H1 (cell line): ENCODE measurements around the gene MAPK11. TPM values are rescaled to one million over a fixed set of nuclear protein-coding genes. Genes with fewer than 3 reads are reported as not detected.

Experiments used
- EZH2 ChIP-seq: fragments of 200-600 bp; sonication (generic); IDR thresholded peaks from 2 replicates; pipeline ENCODE4 v1.7.1; 2012; ENCODE audit warnings: low read depth, mild to moderate bottlenecking, moderate library complexity, low read length, inconsistent platforms; ENCODE audit not compliant: severe bottlenecking
- RFX5 ChIP-seq: IDR thresholded peaks from 2 replicates; pipeline ENCODE4 v1.6.1; 2011; ENCODE audit warnings: low read depth, low read length, improper control_type of control experiment, borderline replicate concordance
- SP2 ChIP-seq: IDR thresholded peaks from 2 replicates; pipeline ENCODE4 v1.6.1; 2012; ENCODE audit warnings: mild to moderate bottlenecking, low read length, inconsistent platforms
- TAF7 ChIP-seq: optimal IDR thresholded peaks from 2 replicates; pipeline ENCODE3; 2011; ENCODE audit warnings: low read depth, mild to moderate bottlenecking, inconsistent platforms, low read length, moderate library complexity, borderline replicate concordance
- polyA plus RNA-seq, 7 experiments: library from polyadenylated mRNA; depleted of rRNA in 3 of 7; stranded (reverse) in 5 of 7; unstranded in 2 of 7; fragments of >200 nt in 5 of 7; fragments of 200-250 nt in 2 of 7; gene quantifications; 1 replicate in 5 of 7; 2 replicates in 1 of 7; 4 replicates in 1 of 7; pipeline versions ENCODE4 v1.2.1 to v1.2.3, GENCODE V29; 2011 to 2013; ENCODE audit warnings: missing spikeins in 2 of 7, mixed read lengths in 2 of 7
- total RNA-seq: library from RNA; stranded (reverse); fragmentation: NEBNext Ultra II Directional; extraction: Animal tissue kit (Norgen Biotek cat#: 25700); gene quantifications from 2 replicates; pipeline ENCODE4 v1.2.1, GENCODE V29; 2021

The MAPK11 gene
- total and polyA plus RNA-seq, 2 of the 8 experiments (the other 6 are each of a cell fraction or from before 2014, with no cell fraction given): 0.70 to 1.5 TPM

- TF ChIP-seq TAF7 (no peak), RFX5 (no peak), SP2 (no peak), EZH2 (no peak)
- TF ChIP-seq, all 59 proteins: peak for 0
Measured at GRCh38 chr22:50286701-50287318, 16.6 kb upstream of the MAPK11 start (continued).
